ENCODE measurements around the gene ZIM2. TPM values are rescaled to one million over a fixed set of nuclear protein-coding genes. Genes with fewer than 3 reads are reported as not detected.

The ZIM2 gene
- total and polyA plus RNA-seq, 2 of the 4 experiments (the other 2 are of a cell fraction): not detected

DNA sequence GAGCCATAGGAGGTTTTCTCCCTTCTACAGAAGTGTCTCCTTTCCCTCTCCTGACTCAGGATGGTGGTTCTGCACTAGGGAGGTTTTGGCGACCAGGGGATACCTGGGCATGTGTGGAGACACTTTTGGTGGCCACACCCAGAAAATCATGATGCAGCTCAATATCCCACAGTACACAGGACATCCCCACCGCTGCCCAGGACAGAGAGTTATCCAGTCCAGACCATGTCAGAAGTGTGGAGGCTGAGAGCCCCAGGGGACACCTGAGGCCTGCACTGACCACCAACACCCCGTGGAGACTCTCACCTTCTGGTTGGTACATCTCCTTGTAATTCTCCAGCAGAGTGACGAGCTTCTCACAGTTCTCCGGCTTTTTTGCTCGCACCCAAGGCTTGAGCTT is 16.6 kb downstream of the ZIM2 start:
- no peak overlapping the region for H4K91ac ChIP-seq (ENCODE audit: insufficient read depth, low read depth, low read length)
- H3K14ac ChIP-seq (replicated peaks; ENCODE audit: low read depth, low read length): no peak overlapping the region
- no TSS peak for BruUV-seq (replicated peaks)
- ChIA-PET POLR2A (ENCODE audit: unreplicated experiment) (no interaction called here), CTCF (no interaction called here)
- H3K9ac ChIP-seq (ENCODE audit: low read depth, low read length): no peak overlapping the region
- no peak overlapping the region for H3K4me2 ChIP-seq (ENCODE audit: low read depth, low read length)
- no peak overlapping the region for H3K23ac ChIP-seq (ENCODE audit: low read depth, low read length)
- H3K27me3 ChIP-seq (ENCODE audit: control insufficient read depth, insufficient read depth, low read length): no peaks in the 10 kb centered on the region
- no peak overlapping the region for H3K4me3 ChIP-seq (ENCODE audit: insufficient read depth, low read depth, low read length)
- intact Hi-C loops (cut with micrococcal nuclease): no loop called here
- dilution Hi-C loops (cut with HindIII; ENCODE audit: low sequenced_read_pairs, unreplicated experiment): no loop called here
- H3K79me1 ChIP-seq (ENCODE audit: low read depth in 1 of 2, low read length in 2 of 2): no peaks in the 10 kb centered on the region
- H3K36me3 ChIP-seq (ENCODE audit: control insufficient read depth, insufficient read depth, low read length): no peaks in the 10 kb centered on the region
- 57% methylated on average over 5 of the region's 6 CpGs; no CpG with 5 or more reads in 1 of the 2 experiments for WGBS, 2 experiments (ENCODE audit: extremely low coverage in 2 of 2, insufficient read length in 1 of 2)
- H3K9me1 ChIP-seq (ENCODE audit: insufficient read depth, low read length): no peaks in the 10 kb centered on the region
- no peak overlapping the region for H2BK15ac ChIP-seq (ENCODE audit: low read depth, low read length)
- in situ Hi-C loops (cut with MboI; ENCODE audit: low sequenced_read_pairs): no loop called here
- peaks cover 47% of the 10 kb centered on the region for H3K9me3 ChIP-seq (ENCODE audit: control insufficient read depth, insufficient read depth, low read length)
- H4K5ac ChIP-seq (ENCODE audit: low read depth, low read length): no peak overlapping the region
- H2AK9ac ChIP-seq (replicated peaks; ENCODE audit: low read depth, low read length, poor library complexity): no peak overlapping the region
- TF ChIP-seq MAZ (IDR thresholded peaks at IDR 0.05; ENCODE audit: borderline replicate concordance, low read depth, low read length) (no peak), BHLHE40 (IDR thresholded peaks at IDR 0.05; ENCODE audit: low read depth, low read length) (no peak), RAD21 (IDR thresholded peaks at IDR 0.05; ENCODE audit: low read length) (no peak)
- TF ChIP-seq, protein P1, sequence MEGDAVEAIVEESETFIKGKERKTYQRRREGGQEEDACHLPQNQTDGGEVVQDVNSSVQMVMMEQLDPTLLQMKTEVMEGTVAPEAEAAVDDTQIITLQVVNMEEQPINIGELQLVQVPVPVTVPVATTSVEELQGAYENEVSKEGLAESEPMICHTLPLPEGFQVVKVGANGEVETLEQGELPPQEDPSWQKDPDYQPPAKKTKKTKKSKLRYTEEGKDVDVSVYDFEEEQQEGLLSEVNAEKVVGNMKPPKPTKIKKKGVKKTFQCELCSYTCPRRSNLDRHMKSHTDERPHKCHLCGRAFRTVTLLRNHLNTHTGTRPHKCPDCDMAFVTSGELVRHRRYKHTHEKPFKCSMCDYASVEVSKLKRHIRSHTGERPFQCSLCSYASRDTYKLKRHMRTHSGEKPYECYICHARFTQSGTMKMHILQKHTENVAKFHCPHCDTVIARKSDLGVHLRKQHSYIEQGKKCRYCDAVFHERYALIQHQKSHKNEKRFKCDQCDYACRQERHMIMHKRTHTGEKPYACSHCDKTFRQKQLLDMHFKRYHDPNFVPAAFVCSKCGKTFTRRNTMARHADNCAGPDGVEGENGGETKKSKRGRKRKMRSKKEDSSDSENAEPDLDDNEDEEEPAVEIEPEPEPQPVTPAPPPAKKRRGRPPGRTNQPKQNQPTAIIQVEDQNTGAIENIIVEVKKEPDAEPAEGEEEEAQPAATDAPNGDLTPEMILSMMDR (conservative IDR thresholded peaks at IDR 0.05; ENCODE audit: low read depth, low read length): no peak
- H2BK20ac ChIP-seq (ENCODE audit: low read depth, low read length): no peak overlapping the region
- H2AK5ac ChIP-seq (ENCODE audit: low read depth, low read length): no peak overlapping the region
- no peak overlapping the region for H2BK120ac ChIP-seq (ENCODE audit: low read depth, low read length)
- no peak overlapping the region for H2BK5ac ChIP-seq (ENCODE audit: low read depth, low read length, poor library complexity, severe bottlenecking)
- no peak overlapping the region for H3K4ac ChIP-seq (ENCODE audit: low read depth, low read length)
- DNase-seq (no peak), ATAC-seq (ENCODE audit: low read depth) (no peak)
- H3K18ac ChIP-seq (ENCODE audit: low read depth, low read length): no peak overlapping the region
- no peak overlapping the region for H3K56ac ChIP-seq (ENCODE audit: extremely low read depth, insufficient read depth, low read length)
- H3K4me1 ChIP-seq (ENCODE audit: control insufficient read depth, insufficient read depth, low read length): no peaks in the 10 kb centered on the region
- H4K8ac ChIP-seq (ENCODE audit: low read depth in 2 of 2, low read length in 2 of 2): no peak overlapping the region
- H4K20me1 ChIP-seq (ENCODE audit: insufficient read depth, low read length): no peaks in the 10 kb centered on the region
- no peak overlapping the region for H2AFZ ChIP-seq (replicated peaks; ENCODE audit: low read length, poor library complexity)
- H3K27ac ChIP-seq (ENCODE audit: insufficient read depth, low read length): no peak overlapping the region

Data from IMR-90 (cell line).